ENCODE data around the gene STMP1. TPM values are rescaled to one million over a fixed set of nuclear protein-coding genes. Genes with fewer than 3 reads are reported as not detected.
A peak's percentile ranks its signal among the peaks of the same experiment; 100 is the strongest.

The STMP1 gene
- polyA plus RNA-seq, 1 of the 3 experiments (the other 2 are of a cell fraction): 26.0 TPM

DNA sequence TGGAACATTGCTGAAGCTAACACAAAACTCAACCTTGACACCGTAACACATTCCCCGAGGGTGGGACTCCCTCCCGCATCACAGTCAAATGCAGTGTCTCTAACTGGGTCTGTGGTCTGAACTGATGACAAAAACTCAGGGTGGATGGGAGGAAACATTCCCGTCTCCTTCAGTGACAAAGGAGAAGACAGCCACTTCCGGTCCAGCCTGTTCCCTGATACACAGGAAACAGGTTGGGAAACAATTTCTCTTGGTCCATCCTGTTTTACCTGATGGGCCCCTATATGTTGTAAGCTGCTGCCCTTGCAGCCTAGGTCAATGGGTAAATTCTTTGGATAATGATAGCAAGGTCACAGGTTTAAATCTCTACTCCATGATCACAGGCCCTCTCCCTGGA is 45.3 kb downstream of the STMP1 start (continued):
- TF ChIP-seq CHD2 (IDR thresholded peaks at IDR 0.05; ENCODE audit: low read length, partially characterized antibody) (no peak), FOSL2 (IDR thresholded peaks at IDR 0.05; ENCODE audit: borderline replicate concordance, low read depth) (no peak), RAD21 (IDR thresholded peaks at IDR 0.05; ENCODE audit: low read length) (no peak), EP300 (IDR thresholded peaks at IDR 0.05; ENCODE audit: borderline replicate concordance in 1 of 2, low read depth in 1 of 2, low read length in 1 of 2) (no peak), YY1 (IDR thresholded peaks at IDR 0.05; ENCODE audit: low read depth) (no peak), SIN3A (IDR thresholded peaks at IDR 0.05; ENCODE audit: borderline replicate concordance, low read depth, low read length) (no peak), FOXJ3 (CRISPR knock-in tag; IDR thresholded peaks at IDR 0.05) (no peak)
- TF ChIP-seq, protein P1, sequence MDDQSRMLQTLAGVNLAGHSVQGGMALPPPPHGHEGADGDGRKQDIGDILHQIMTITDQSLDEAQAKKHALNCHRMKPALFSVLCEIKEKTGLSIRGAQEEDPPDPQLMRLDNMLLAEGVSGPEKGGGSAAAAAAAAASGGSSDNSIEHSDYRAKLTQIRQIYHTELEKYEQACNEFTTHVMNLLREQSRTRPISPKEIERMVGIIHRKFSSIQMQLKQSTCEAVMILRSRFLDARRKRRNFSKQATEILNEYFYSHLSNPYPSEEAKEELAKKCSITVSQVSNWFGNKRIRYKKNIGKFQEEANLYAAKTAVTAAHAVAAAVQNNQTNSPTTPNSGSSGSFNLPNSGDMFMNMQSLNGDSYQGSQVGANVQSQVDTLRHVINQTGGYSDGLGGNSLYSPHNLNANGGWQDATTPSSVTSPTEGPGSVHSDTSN (IDR thresholded peaks at IDR 0.05): no peak
- TF ChIP-seq, protein P2, sequence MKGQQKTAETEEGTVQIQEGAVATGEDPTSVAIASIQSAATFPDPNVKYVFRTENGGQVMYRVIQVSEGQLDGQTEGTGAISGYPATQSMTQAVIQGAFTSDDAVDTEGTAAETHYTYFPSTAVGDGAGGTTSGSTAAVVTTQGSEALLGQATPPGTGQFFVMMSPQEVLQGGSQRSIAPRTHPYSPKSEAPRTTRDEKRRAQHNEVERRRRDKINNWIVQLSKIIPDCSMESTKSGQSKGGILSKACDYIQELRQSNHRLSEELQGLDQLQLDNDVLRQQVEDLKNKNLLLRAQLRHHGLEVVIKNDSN (IDR thresholded peaks at IDR 0.05; ENCODE audit: borderline replicate concordance, low read depth): no peak

DNA sequence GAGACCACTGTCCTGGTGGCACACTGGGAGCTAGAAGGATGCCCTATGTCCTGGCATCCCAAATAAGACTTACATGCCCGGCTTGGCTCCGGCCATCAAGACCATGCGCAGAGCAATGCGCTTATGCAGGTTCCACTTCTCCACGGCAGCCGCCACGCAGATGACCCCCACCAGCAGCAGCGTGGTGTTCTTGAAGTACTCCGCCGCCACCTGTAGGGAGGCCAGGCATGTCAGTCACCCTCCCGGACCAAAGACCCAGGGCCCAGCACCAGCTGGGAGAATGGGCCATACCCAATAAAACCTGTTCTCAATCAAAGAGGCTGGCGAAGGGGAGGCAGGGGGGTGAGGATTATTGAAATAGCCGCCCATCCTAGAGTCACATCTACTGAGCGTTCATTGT is 45.7 kb downstream of the STMP1 start:
- no peaks in the 10 kb centered on the region for H3K27me3 ChIP-seq (ENCODE audit: insufficient read depth)
- no peak overlapping the region for H3K9ac ChIP-seq
- H3K36me3 ChIP-seq (replicated peaks in 1 of 2; ENCODE audit: control insufficient read depth in 1 of 2, insufficient read depth in 2 of 2, low read length in 1 of 2): no peaks in the 10 kb centered on the region
- CTCF ChIA-PET: interaction anchor here (0.8 to 4.0 kb wide), 3 partner anchors 36 to 63 kb away, joined by 3 to 46 read pairs (median 3); no protein-coding TSS in a partner anchor
- H4K20me1 ChIP-seq (ENCODE audit: insufficient read depth): no peaks in the 10 kb centered on the region
- no peak overlapping the region for H3K27ac ChIP-seq (ENCODE audit: low read depth in 2 of 2, low read length in 1 of 2)
- DNase-seq: peak; percentile 48
- H3K79me2 ChIP-seq (ENCODE audit: insufficient read depth): no peaks in the 10 kb centered on the region
- H2AFZ ChIP-seq (ENCODE audit: low read depth): no peak overlapping the region
- whole genome bisulfite sequencing (ENCODE audit: low lambda C conversion rate): 96% methylated on average over 11 of the region's 14 CpGs
- H3K4me3 ChIP-seq (ENCODE audit: low read depth in 2 of 2, low read length in 1 of 2): no peak overlapping the region
- peaks cover 10% of the 10 kb centered on the region for H3F3A ChIP-seq (replicated peaks; ENCODE audit: insufficient read depth)
- H3K9me3 ChIP-seq: no peaks in the 10 kb centered on the region
- no peak overlapping the region for H3K4me2 ChIP-seq
- H3K9me2 ChIP-seq: no peaks in the 10 kb centered on the region
- POLR2A ChIA-PET: no interaction called here
- peaks cover 8 to 29% of the 10 kb centered on the region in 2 experiments; a peak in 3 of 4 replicates for H3K4me1 ChIP-seq (ENCODE audit: control insufficient read depth in 1 of 2, insufficient read depth in 2 of 2, low read depth in 1 of 2, low read length in 1 of 2)
- TF ChIP-seq, protein P3, sequence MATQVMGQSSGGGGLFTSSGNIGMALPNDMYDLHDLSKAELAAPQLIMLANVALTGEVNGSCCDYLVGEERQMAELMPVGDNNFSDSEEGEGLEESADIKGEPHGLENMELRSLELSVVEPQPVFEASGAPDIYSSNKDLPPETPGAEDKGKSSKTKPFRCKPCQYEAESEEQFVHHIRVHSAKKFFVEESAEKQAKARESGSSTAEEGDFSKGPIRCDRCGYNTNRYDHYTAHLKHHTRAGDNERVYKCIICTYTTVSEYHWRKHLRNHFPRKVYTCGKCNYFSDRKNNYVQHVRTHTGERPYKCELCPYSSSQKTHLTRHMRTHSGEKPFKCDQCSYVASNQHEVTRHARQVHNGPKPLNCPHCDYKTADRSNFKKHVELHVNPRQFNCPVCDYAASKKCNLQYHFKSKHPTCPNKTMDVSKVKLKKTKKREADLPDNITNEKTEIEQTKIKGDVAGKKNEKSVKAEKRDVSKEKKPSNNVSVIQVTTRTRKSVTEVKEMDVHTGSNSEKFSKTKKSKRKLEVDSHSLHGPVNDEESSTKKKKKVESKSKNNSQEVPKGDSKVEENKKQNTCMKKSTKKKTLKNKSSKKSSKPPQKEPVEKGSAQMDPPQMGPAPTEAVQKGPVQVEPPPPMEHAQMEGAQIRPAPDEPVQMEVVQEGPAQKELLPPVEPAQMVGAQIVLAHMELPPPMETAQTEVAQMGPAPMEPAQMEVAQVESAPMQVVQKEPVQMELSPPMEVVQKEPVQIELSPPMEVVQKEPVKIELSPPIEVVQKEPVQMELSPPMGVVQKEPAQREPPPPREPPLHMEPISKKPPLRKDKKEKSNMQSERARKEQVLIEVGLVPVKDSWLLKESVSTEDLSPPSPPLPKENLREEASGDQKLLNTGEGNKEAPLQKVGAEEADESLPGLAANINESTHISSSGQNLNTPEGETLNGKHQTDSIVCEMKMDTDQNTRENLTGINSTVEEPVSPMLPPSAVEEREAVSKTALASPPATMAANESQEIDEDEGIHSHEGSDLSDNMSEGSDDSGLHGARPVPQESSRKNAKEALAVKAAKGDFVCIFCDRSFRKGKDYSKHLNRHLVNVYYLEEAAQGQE (IDR thresholded peaks at IDR 0.05; ENCODE audit: low read depth, low read length): no peak
- TF ChIP-seq, protein P4, sequence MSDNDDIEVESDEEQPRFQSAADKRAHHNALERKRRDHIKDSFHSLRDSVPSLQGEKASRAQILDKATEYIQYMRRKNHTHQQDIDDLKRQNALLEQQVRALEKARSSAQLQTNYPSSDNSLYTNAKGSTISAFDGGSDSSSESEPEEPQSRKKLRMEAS (IDR thresholded peaks at IDR 0.05; ENCODE audit: low read depth): no peak
- 0 out of 2 replicates have a peak, but pooled peaks have one; percentile 11 for TF ChIP-seq RAD21 (IDR thresholded peaks at IDR 0.05; ENCODE audit: low read length)
- TF ChIP-seq FOXM1 (IDR thresholded peaks at IDR 0.05; ENCODE audit: low read depth): no peak
- no peak for TF ChIP-seq GATA2 (CRISPR knock-in tag; IDR thresholded peaks at IDR 0.05)
- TF ChIP-seq, protein P5, sequence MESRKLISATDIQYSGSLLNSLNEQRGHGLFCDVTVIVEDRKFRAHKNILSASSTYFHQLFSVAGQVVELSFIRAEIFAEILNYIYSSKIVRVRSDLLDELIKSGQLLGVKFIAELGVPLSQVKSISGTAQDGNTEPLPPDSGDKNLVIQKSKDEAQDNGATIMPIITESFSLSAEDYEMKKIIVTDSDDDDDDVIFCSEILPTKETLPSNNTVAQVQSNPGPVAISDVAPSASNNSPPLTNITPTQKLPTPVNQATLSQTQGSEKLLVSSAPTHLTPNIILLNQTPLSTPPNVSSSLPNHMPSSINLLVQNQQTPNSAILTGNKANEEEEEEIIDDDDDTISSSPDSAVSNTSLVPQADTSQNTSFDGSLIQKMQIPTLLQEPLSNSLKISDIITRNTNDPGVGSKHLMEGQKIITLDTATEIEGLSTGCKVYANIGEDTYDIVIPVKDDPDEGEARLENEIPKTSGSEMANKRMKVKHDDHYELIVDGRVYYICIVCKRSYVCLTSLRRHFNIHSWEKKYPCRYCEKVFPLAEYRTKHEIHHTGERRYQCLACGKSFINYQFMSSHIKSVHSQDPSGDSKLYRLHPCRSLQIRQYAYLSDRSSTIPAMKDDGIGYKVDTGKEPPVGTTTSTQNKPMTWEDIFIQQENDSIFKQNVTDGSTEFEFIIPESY (IDR thresholded peaks at IDR 0.05; ENCODE audit: borderline replicate concordance, low read depth): no peak
- TF ChIP-seq, protein P6, sequence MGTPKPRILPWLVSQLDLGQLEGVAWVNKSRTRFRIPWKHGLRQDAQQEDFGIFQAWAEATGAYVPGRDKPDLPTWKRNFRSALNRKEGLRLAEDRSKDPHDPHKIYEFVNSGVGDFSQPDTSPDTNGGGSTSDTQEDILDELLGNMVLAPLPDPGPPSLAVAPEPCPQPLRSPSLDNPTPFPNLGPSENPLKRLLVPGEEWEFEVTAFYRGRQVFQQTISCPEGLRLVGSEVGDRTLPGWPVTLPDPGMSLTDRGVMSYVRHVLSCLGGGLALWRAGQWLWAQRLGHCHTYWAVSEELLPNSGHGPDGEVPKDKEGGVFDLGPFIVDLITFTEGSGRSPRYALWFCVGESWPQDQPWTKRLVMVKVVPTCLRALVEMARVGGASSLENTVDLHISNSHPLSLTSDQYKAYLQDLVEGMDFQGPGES (IDR thresholded peaks at IDR 0.05; ENCODE audit: low read depth, low read length): no peak
- TF ChIP-seq JUND (IDR thresholded peaks at IDR 0.05): no peak
- TF ChIP-seq EZH2phosphoT487 (IDR thresholded peaks at IDR 0.05; ENCODE audit: borderline replicate concordance, low read depth): no peak
- no peak for TF ChIP-seq TCF12 (IDR thresholded peaks at IDR 0.05)
- TF ChIP-seq EP300 (IDR thresholded peaks at IDR 0.05; ENCODE audit: borderline replicate concordance in 1 of 2, low read depth in 1 of 2, low read length in 1 of 2): no peak
- TF ChIP-seq, protein P7, sequence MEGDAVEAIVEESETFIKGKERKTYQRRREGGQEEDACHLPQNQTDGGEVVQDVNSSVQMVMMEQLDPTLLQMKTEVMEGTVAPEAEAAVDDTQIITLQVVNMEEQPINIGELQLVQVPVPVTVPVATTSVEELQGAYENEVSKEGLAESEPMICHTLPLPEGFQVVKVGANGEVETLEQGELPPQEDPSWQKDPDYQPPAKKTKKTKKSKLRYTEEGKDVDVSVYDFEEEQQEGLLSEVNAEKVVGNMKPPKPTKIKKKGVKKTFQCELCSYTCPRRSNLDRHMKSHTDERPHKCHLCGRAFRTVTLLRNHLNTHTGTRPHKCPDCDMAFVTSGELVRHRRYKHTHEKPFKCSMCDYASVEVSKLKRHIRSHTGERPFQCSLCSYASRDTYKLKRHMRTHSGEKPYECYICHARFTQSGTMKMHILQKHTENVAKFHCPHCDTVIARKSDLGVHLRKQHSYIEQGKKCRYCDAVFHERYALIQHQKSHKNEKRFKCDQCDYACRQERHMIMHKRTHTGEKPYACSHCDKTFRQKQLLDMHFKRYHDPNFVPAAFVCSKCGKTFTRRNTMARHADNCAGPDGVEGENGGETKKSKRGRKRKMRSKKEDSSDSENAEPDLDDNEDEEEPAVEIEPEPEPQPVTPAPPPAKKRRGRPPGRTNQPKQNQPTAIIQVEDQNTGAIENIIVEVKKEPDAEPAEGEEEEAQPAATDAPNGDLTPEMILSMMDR (IDR thresholded peaks at IDR 0.05): 0 out of 2 replicates have a peak, but pooled peaks have one; percentile 15
- no peak for TF ChIP-seq SMC3 (IDR thresholded peaks at IDR 0.05; ENCODE audit: low read depth, low read length)
